GM21737 (cell line): Measurements from ENCODE around the gene RNU1-2.
"Not testable (repeated sequence)": the region's sequence is repeated elsewhere in the genome, so short reads cannot be mapped to it uniquely, and the experiment has no call there.

Experiments
- ATAC-seq: cut with Tn5 transposase; IDR thresholded peaks from one replicate; pipeline ENCODE4 v1.9.1; 2021; ENCODE audit warnings: mild to moderate bottlenecking, moderate library complexity; ENCODE audit not compliant: unreplicated experiment

RNU1-2 gene

DNA sequence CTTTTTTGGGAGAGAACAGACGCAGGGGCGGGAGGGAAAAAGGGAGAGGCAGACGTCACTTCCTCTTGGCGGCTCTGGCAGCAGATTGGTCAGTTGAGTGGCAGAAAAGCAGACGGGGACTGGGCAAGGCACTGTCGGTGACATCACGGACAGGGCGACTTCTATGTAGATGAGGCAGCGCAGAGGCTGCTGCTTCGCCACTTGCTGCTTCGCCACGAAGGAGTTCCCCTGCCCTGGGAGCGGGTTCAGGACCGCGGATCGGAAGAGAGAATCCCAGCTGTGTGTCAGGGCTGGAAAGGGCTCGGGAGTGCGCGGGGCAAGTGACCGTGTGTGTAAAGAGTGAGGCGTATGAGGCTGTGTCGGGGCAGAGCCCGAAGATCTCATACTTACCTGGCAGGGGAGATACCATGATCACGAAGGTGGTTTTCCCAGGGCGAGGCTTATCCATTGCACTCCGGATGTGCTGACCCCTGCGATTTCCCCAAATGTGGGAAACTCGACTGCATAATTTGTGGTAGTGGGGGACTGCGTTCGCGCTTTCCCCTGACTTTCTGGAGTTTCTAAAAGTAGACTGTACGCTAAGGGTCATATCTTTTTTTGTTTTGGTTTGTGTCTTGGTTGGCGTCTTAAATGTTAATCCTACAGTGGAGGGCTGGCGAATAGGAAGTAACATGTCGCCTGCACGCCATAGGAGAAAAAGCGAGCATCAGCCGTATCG, at the start of gene RNU1-2:
Gene RNU1-2, plus strand, starts transcription at position 383 of the 718 bp plus-strand sequence.
- peak; percentile 96 for ATAC-seq

- not testable (repeated sequence) for ATAC-seq
These were observed 39.6 kb upstream of the RNU1-2 start for GRCh38 chr1:16856201-16856600.

DNA sequence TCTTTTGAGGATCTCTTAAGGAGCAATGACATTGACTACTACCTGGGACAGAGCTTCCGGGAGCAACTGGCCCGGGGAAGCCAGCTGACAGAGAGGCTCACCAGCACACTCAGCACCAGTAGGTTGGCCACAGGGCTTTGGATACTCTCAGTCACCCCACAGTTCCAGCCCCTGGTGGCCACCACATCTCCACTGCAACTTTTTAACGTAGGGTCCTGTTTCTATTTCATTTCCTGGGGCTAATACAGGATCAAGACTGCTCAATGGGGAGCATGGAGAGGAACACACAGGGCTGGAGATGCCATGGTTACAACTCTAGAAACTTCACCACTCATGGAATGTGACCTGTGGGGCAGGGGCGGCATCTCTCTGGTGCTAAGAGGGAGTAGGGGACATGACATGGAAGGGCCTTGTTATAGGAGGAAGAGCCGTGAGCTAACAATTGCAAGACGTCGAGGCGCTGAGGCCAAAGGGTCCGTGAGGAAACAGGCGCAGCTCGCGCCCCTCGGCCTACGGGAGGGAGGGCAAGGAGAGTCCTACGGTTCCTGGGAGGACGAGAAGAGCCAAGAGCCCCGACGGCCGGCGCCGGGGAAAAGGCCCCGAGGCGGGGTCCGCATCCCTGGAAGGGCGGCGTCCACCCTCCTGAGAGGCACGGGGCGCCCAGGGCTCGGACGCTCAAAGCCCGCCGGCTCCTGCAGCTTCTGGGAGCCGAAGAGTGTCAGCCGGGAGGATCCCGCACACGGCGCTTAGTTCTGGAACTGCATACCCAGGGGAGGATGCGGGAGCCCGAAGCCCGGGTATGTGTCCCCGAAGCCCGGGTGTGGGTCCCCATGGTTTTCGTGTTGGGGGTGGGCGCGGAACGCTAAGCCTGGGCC, 36.4 kb upstream of the RNU1-2 start:
- ATAC-seq, result not testable (repeated sequence)

- not testable (repeated sequence) for ATAC-seq
These were observed 35.7 kb upstream of the RNU1-2 start for GRCh38 chr1:16860048-16860447.

GRCh38 chr1:16861832-16862245, 33.9 kb upstream of the RNU1-2 start:
- not testable (repeated sequence) for ATAC-seq

GRCh38 chr1:16862415-16862814, 33.4 kb upstream of the RNU1-2 start:
- ATAC-seq, result not testable (repeated sequence)

GRCh38 chr1:16863024-16863423, 32.8 kb upstream of the RNU1-2 start:
- ATAC-seq, result peak; percentile 54

- ATAC-seq, result not testable (repeated sequence)
These were observed 28.7 kb upstream of the RNU1-2 start for GRCh38 chr1:16866926-16867707.

- ATAC-seq, result not testable (repeated sequence)
These were observed 27.0 kb upstream of the RNU1-2 start for GRCh38 chr1:16868787-16869186.

- not testable (repeated sequence) for ATAC-seq
These were observed 25.8 kb upstream of the RNU1-2 start for GRCh38 chr1:16869996-16870395.

DNA sequence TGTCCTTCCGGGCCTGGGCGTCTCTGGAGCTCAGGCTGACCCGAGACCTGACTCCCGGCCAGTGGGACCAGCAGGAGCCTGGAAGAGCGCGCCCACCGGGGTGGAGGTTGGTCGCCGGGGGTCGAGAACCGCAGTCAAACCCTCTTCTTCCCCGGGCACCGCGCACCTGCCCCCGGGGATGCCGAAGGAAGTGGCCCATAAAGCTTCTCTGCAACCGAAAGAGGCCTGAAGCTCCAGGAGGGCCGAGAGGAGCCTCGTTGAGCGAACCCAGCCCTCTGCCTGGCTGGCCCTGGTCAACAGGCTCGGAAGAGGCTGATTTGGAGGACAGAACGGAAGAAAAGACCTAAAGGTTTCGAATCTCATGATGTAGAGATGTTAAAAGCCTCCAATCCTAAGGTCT, 24.6 kb upstream of the RNU1-2 start:
- ATAC-seq, result not testable (repeated sequence)

DNA sequence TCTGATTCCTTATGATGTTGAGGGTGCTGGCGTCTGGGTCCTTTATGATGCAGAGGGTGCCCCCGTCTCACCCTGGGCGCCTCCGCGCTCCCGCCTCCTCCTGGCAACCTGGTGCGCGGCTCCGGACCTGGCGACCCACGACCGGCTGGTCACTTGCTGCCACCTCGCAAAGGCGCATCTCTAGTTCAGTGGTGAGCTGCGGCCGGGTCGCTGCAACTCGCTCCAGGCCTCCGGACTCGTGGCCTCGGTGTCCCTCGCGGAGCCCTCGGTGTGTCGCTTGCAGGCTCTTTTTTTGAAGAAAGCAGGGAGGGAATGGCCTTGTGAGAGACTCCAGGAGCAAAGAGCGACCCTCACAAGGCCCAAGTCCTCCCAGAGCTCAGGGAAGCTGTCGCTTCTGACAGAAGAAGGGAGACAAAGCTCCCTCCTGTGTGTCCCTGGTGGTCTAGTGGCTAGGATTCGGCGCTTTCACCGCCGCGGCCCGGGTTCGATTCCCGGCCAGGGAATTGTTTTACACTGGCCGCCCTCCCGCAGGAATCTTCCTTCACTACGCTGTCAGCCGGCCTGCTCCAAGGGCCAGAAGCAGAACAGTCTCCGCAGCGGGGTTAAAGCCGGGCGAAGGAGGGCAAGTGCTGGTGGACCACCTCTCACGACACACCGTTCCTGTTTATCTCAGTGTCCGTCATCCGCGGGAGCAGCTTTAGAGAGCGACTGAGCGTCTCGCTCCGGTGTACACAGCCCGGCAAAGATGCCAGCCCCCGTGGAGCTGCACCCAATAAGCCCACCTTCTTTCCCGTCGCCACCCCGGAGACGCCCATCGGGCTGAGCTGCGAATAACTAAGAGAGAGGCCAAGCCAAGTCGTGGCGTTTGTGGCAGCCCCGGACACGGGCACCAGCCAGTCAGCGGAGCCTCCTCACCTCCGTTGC, 23.4 kb upstream of the RNU1-2 start:
- ATAC-seq, result not testable (repeated sequence)

DNA sequence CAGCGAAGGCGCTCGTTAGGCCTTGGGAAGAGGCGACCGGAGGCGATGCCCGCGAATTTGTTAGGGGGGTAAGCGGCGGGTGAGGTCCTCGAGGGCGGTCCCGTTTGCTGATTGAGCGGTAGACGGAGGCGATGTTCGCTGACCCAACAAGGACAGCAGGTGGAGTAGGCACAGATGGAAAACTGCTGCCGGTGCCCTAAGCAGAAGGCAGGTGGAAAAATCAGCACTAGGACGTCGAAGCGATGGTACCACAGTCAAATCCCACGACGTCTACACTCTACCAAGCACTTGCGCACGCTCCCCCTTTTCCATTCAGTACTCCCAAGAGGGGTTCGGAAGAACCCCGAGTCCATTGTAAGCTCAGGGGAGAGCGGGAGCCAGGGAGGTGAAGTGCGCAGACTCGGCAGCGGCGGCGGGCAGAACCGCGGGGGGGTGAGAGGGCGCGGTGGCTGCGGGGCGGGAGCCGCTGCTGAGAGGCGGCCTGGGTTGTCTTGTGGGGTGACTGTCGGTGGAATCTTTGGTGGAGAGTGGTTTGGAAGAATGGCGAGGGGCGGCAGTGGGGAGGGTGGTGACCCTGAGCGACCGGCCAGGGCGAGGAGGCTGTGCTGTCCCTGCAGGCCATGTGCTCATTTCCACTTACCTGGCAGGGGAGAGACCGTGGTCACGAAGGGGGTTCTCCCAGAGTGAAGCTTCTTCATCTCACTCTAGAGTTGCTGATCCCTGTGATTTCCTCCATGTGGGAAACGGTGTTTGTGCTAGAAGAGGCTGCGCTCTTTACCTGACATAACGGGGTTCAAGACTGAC, 22.5 kb upstream of the RNU1-2 start:
- ATAC-seq, result not testable (repeated sequence)

DNA sequence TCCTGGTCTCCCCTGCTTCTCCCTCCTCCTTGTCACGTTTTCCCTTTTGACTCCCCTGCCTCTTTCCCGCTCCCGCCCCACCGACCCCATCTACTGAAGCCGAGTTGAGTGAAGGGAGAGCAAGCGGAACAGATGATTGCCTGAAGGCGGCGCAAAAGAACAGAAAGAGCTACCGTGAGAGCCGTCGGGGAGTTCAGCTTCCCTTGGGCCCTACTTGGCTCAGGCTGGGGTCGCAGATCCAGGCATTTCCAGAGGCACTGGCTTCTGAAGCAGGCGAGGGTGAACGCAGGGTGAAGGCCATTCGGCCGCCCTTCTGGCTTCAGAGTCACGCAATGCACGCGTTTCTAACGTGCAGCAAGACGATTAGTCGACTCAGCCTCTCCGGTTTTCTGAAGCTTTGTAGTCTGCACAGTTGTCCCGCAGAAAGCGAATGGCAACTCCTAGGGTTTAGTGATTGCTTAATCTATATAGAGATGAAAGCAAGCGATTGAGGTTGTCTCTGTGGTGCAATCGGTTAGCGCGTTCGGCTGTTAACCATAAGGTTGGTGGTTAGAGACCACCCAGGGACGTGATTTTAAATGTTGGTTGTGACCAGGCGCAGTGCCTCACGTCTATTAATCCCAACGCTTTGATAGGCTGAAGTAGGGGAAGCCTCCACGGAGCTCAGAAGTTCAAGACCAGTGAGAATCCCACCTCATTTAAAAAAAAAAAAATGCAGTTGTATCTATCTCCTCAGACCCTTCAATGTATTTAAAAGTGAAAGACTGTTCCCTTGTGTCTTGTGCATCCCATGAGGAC, 20.6 kb upstream of the RNU1-2 start:
- ATAC-seq, result not testable (repeated sequence)

GRCh38 chr1:16881742-16882141, 14.0 kb upstream of the RNU1-2 start:
- ATAC-seq, result not testable (repeated sequence)

- no peak for ATAC-seq
These were observed 12.8 kb upstream of the RNU1-2 start for GRCh38 chr1:16882986-16883385.

- not testable (repeated sequence) for ATAC-seq
These were observed 11.3 kb upstream of the RNU1-2 start for GRCh38 chr1:16884487-16884886.

DNA sequence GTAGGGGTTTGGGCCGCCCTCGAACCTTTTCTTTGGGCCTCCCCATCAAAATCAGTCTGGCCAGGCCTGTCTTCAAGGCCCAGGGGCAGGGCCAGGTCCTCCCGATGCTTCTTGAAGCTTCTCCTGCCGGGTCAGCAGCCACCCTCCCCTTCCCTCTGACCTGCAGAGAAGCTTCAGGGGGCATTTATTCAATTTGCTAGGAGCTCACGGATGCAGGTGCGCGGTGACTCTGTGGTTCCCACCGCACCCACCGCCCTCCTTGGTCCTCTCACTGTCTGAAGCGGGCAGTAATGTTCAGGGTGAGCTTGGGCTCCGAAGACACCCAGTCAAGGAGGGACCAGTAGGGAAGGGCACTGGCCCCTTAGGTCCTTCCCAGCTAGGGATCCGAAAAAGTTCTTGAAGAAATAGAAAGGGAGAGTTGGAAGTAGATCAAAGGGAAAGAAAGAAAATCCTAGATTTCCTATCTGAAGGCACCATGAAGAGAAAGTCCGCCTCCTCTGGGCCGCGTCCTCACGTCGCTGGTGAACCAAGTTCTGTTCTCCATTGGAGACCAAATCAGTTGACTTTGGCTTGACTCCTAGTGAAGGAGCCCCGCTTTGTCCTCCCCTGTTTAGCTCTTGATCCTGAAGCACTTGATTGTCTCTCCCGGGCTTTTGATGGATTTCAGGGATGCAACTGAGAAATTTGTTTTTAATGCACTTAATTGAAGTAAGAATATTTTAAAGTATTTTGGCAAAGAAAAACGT, 8.7 kb upstream of the RNU1-2 start:
- ATAC-seq, result no peak
